WTC11 (cell line): ENCODE results near the gene PDIA6. TPM values are rescaled to one million over a fixed set of nuclear protein-coding genes. Genes with fewer than 3 reads are reported as not detected.

ENCODE experiments used
- ATAC-seq: fragments of 200-7000 bp; cut with Tn5 transposase; 2 replicates; pipeline ENCODE4 v1.10.0; 2021; ENCODE audit warnings: mild to moderate bottlenecking, moderate library complexity
- CTCF ChIA-PET: fragments of 300-600 bp; sonication (Branson Sonifier 250); formaldehyde crosslinking; loops from one replicate; lab custom pipeline; 2021; ENCODE audit warnings: antibody characterized with exemption; lab: Charles Lee
- POLR2A ChIA-PET: fragments of 350-600 bp; sonication (Branson Sonifier 250); formaldehyde crosslinking; loops from one replicate; lab custom pipeline; 2021; ENCODE audit warnings: antibody characterized with exemption; lab: Charles Lee
- DNase-seq: peaks from one replicate; pipeline ENCODE4 v3.0.0; 2021; ENCODE audit warnings: low spot score
- H3K27ac Mint-ChIP-seq: 2 replicates; pipeline ENCODE4 v1.8.0; 2021; ENCODE audit warnings: mixed read lengths
- H3K27me3 Mint-ChIP-seq: 2 replicates; pipeline ENCODE4 v1.8.0; 2021; ENCODE audit warnings: low read depth, mild to moderate bottlenecking, moderate library complexity, mixed read lengths
- H3K36me3 Mint-ChIP-seq: 2 replicates; pipeline ENCODE4 v1.8.0; 2021; ENCODE audit warnings: mixed read lengths
- H3K4me1 Mint-ChIP-seq: 2 replicates; pipeline ENCODE4 v1.8.0; 2022; ENCODE audit warnings: mixed read lengths
- H3K4me3 Mint-ChIP-seq: 2 replicates; pipeline ENCODE4 v1.8.0; 2021; ENCODE audit warnings: mild to moderate bottlenecking, moderate library complexity, mixed read lengths
- H3K9me3 Mint-ChIP-seq: 2 replicates; pipeline ENCODE4 v1.8.0; 2021; ENCODE audit warnings: mixed read lengths
- CTCF ChIP-seq: fragments of 200-600 bp; IDR thresholded peaks from 2 replicates; pipeline ENCODE4 v1.8.0; 2022; ENCODE audit warnings: antibody characterized with exemption
- FOXP1 ChIP-seq: sonication (generic); formaldehyde crosslinking; IDR thresholded peaks from 2 replicates; pipeline ENCODE4 v1.8.0; 2022; ENCODE audit warnings: missing genetic modification reagents, mild to moderate bottlenecking, moderate library complexity, borderline replicate concordance
- GRHL2 ChIP-seq: fragments of 250-450 bp; sonication (Bioruptor Pico); IDR thresholded peaks from 2 replicates; pipeline ENCODE4 v1.8.0; 2022; ENCODE audit warnings: mild to moderate bottlenecking, moderate library complexity; ENCODE audit not compliant: insufficient replicate concordance, severe bottlenecking
- GTF2I ChIP-seq: fragments of 250-450 bp; sonication (Bioruptor Pico); conservative IDR thresholded peaks from 2 replicates; pipeline ENCODE4 v1.4.0; 2021; ENCODE audit warnings: mild to moderate bottlenecking
- JUN ChIP-seq: sonication (generic); formaldehyde crosslinking; IDR thresholded peaks from 2 replicates; pipeline ENCODE4 v1.8.0; 2023; ENCODE audit warnings: mild to moderate bottlenecking, missing genetic modification reagents
- MYBL2 ChIP-seq: sonication (generic); formaldehyde crosslinking; IDR thresholded peaks from 2 replicates; pipeline ENCODE4 v1.8.1; 2023; ENCODE audit warnings: mild to moderate bottlenecking, moderate library complexity, missing genetic modification reagents
- NR3C1 ChIP-seq: sonication (generic); formaldehyde crosslinking; conservative IDR thresholded peaks from 2 replicates; pipeline ENCODE4 v1.8.1; 2023; ENCODE audit warnings: low read depth, mild to moderate bottlenecking, missing genetic modification reagents
- RORB ChIP-seq: fragments of 250-450 bp; sonication (Bioruptor Pico); IDR thresholded peaks from 2 replicates; pipeline ENCODE4 v1.9.0; 2021; ENCODE audit warnings: mild to moderate bottlenecking
- SMAD4 ChIP-seq: sonication (generic); formaldehyde crosslinking; IDR thresholded peaks from 2 replicates; pipeline ENCODE4 v1.8.0; 2022; ENCODE audit warnings: mild to moderate bottlenecking, missing genetic modification reagents
- STAT6 ChIP-seq: sonication (generic); formaldehyde crosslinking; conservative IDR thresholded peaks from 2 replicates; pipeline ENCODE4 v1.8.1; 2023; ENCODE audit warnings: mild to moderate bottlenecking, low read depth, missing genetic modification reagents, moderate library complexity
- TP53 ChIP-seq: sonication (generic); formaldehyde crosslinking; IDR thresholded peaks from 2 replicates; pipeline ENCODE4 v1.8.1; 2023; ENCODE audit warnings: mild to moderate bottlenecking, missing genetic modification reagents
- ZNF138 ChIP-seq: sonication (generic); formaldehyde crosslinking; conservative IDR thresholded peaks from 2 replicates; pipeline ENCODE4 v1.8.1; 2022; ENCODE audit warnings: mild to moderate bottlenecking, moderate library complexity, missing genetic modification reagents
- ZNF219 ChIP-seq: sonication (generic); formaldehyde crosslinking; IDR thresholded peaks from 2 replicates; pipeline ENCODE4 v1.8.0; 2023; ENCODE audit warnings: missing genetic modification reagents, mild to moderate bottlenecking, borderline replicate concordance
- ZNF396 ChIP-seq: fragments of 250-450 bp; sonication (Bioruptor Pico); IDR thresholded peaks from 2 replicates; pipeline ENCODE4 v1.8.0; 2021; ENCODE audit warnings: mild to moderate bottlenecking, moderate library complexity, borderline replicate concordance
- ZNF671 ChIP-seq: fragments of 250-450 bp; sonication (Bioruptor Pico); IDR thresholded peaks from 2 replicates; pipeline ENCODE4 v1.8.0; 2021; ENCODE audit warnings: mild to moderate bottlenecking
- total RNA-seq: library from RNA; stranded (reverse); gene quantifications from 3 replicates; pipeline ENCODE4 v1.2.3, GENCODE V29; 2021
- TF ChIP-seq, protein P1 (sequence below): sonication (generic); formaldehyde crosslinking; IDR thresholded peaks from 2 replicates; pipeline ENCODE4 v1.8.1; 2023; ENCODE audit warnings: mild to moderate bottlenecking, missing genetic modification reagents, borderline replicate concordance
- TF ChIP-seq, protein P2 (sequence below): sonication (generic); formaldehyde crosslinking; IDR thresholded peaks from 2 replicates; pipeline ENCODE4 v1.8.1; 2022; ENCODE audit warnings: mild to moderate bottlenecking, moderate library complexity, missing genetic modification reagents
- TF ChIP-seq, protein P3 (sequence below): sonication (generic); formaldehyde crosslinking; IDR thresholded peaks from 2 replicates; pipeline ENCODE4 v1.8.0; 2022; ENCODE audit warnings: mild to moderate bottlenecking, missing genetic modification reagents

PDIA6 gene
- total RNA-seq, 1 experiment from 2014 or later = 331 TPM

DNA sequence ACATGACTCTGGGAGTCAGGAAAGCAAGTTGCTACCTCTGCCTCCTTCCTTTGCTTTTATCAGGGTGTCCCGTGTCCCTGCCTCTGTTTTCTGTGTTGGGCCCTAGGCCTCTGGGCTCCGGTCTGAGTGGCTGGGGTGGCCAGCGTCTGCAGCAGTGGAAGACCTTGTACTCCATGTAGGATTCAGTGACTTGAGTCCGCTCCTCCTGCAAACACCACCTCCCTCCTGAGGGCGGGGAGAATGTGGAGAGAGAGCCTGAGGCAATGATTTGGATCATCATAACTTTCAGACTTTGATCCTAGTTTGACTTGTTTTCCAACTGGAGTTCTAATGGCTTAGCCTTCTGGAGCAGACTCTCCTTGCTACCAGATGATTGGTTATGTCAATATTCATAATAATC, 60.3 kb downstream of the PDIA6 start (continued):
- TF ChIP-seq, protein P1, sequence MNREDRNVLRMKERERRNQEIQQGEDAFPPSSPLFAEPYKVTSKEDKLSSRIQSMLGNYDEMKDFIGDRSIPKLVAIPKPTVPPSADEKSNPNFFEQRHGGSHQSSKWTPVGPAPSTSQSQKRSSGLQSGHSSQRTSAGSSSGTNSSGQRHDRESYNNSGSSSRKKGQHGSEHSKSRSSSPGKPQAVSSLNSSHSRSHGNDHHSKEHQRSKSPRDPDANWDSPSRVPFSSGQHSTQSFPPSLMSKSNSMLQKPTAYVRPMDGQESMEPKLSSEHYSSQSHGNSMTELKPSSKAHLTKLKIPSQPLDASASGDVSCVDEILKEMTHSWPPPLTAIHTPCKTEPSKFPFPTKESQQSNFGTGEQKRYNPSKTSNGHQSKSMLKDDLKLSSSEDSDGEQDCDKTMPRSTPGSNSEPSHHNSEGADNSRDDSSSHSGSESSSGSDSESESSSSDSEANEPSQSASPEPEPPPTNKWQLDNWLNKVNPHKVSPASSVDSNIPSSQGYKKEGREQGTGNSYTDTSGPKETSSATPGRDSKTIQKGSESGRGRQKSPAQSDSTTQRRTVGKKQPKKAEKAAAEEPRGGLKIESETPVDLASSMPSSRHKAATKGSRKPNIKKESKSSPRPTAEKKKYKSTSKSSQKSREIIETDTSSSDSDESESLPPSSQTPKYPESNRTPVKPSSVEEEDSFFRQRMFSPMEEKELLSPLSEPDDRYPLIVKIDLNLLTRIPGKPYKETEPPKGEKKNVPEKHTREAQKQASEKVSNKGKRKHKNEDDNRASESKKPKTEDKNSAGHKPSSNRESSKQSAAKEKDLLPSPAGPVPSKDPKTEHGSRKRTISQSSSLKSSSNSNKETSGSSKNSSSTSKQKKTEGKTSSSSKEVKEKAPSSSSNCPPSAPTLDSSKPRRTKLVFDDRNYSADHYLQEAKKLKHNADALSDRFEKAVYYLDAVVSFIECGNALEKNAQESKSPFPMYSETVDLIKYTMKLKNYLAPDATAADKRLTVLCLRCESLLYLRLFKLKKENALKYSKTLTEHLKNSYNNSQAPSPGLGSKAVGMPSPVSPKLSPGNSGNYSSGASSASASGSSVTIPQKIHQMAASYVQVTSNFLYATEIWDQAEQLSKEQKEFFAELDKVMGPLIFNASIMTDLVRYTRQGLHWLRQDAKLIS (CRISPR knock-in tag) = no peak
- TF ChIP-seq SMAD4 (CRISPR knock-in tag) = no peak
- no peak for TF ChIP-seq ZNF671

DNA sequence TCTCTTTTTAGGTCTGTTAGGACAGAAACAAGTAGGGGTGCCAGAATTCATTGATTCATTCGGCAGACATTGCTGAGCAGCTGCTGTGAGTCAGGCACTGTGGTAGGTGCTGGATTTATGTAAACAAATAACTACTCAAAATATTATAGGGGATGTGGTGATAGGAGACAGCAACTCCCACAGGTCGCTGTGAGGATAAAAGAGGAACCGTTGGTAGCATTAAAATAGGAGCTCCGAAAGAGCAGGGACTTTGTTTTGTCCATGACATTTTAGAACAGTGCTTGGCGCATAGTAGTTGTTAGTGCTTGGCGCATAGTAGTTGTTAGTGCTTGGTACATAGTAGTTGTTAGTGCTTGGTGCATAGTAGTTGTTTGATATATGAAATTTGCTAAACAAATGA, 62.0 kb downstream of the PDIA6 start:
- no peaks in the 10 kb centered on the region for H3K36me3 Mint-ChIP-seq
- ATAC-seq = no peak
- no peaks in the 10 kb centered on the region for H3K9me3 Mint-ChIP-seq
- ChIA-PET CTCF (no interaction called here), POLR2A (no interaction called here)
- DNase-seq = no peak
- H3K4me1 Mint-ChIP-seq = no peaks in the 10 kb centered on the region
- H3K27ac Mint-ChIP-seq = no peak overlapping the region
- TF ChIP-seq CTCF (no peak), GTF2I (CRISPR knock-in tag) (peak; percentile 80), ZNF219 (CRISPR knock-in tag) (no peak)
- H3K4me3 Mint-ChIP-seq = no peak overlapping the region
- H3K27me3 Mint-ChIP-seq = no peaks in the 10 kb centered on the region

DNA sequence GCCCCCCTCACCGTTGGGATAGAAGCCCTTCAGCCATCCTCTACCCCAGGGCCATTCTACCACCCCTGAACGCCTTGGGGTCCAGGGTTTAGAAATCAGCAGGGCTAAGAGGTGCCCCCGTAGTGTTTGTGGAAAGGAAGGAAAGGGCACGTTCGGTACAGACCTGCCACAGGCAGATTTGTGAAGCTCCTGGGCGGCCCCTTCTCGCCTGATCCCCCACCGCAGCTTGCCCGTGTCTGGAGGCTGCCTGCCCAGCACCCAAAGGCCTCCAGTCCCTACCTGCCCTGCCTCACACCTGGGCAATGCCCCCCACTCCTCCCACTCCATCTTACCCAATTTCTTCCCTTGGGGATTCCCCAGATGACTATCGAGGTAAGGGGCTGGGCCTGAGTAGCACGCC, 69.9 kb downstream of the PDIA6 start:
- Mint-ChIP-seq H3K27ac (no peak overlapping the region), H3K36me3 (no peaks in the 10 kb centered on the region), H3K4me3 (no peak overlapping the region), H3K4me1 (peaks cover 3% of the 10 kb centered on the region), H3K27me3 (no peaks in the 10 kb centered on the region), H3K9me3 (no peaks in the 10 kb centered on the region)
- ATAC-seq = no peak
- CTCF ChIA-PET = no interaction called here
- TF ChIP-seq ZNF396 (no peak), GTF2I (CRISPR knock-in tag) (no peak), MYBL2 (CRISPR knock-in tag) (no peak), NR3C1 (CRISPR knock-in tag) (no peak), TP53 (CRISPR knock-in tag) (no peak), GRHL2 (CRISPR knock-in tag) (no peak), FOXP1 (CRISPR knock-in tag) (no peak), SMAD4 (CRISPR knock-in tag) (no peak), JUN (CRISPR knock-in tag) (no peak), CTCF (no peak), RORB (CRISPR knock-in tag) (no peak), STAT6 (CRISPR knock-in tag) (no peak), ZNF138 (CRISPR knock-in tag) (no peak)
- TF ChIP-seq, protein P2, sequence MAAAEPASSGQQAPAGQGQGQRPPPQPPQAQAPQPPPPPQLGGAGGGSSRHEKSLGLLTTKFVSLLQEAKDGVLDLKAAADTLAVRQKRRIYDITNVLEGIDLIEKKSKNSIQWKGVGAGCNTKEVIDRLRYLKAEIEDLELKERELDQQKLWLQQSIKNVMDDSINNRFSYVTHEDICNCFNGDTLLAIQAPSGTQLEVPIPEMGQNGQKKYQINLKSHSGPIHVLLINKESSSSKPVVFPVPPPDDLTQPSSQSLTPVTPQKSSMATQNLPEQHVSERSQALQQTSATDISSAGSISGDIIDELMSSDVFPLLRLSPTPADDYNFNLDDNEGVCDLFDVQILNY (CRISPR knock-in tag) = no peak
- TF ChIP-seq, protein P3, sequence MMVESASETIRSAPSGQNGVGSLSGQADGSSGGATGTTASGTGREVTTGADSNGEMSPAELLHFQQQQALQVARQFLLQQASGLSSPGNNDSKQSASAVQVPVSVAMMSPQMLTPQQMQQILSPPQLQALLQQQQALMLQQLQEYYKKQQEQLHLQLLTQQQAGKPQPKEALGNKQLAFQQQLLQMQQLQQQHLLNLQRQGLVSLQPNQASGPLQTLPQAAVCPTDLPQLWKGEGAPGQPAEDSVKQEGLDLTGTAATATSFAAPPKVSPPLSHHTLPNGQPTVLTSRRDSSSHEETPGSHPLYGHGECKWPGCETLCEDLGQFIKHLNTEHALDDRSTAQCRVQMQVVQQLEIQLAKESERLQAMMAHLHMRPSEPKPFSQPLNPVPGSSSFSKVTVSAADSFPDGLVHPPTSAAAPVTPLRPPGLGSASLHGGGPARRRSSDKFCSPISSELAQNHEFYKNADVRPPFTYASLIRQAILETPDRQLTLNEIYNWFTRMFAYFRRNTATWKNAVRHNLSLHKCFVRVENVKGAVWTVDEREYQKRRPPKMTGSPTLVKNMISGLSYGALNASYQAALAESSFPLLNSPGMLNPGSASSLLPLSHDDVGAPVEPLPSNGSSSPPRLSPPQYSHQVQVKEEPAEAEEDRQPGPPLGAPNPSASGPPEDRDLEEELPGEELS (CRISPR knock-in tag) = no peak
- no peak for DNase-seq
- POLR2A ChIA-PET = no interaction called here
